CD14-positive monocyte (primary cell): ENCODE measurements around the gene SAMD3. TPM values are rescaled to one million over a fixed set of nuclear protein-coding genes. Genes with fewer than 3 reads are reported as not detected.

Source experiments
- DNase-seq, 3 donors: peaks; one replicate each; pipeline ENCODE4 v3.0.0-alpha.2; 2011 to 2022
- H2AFZ ChIP-seq: 2 replicates; pipeline ENCODE4 v1.6.0; 2012; ENCODE audit warnings: mild to moderate bottlenecking, low read depth, low read length, inconsistent platforms; ENCODE audit not compliant: insufficient read depth, poor library complexity, severe bottlenecking
- H3K27ac ChIP-seq, 2 donors: 1 replicate in 1 of 2; 2 replicates in 1 of 2; pipeline ENCODE4 v1.5.1; 2012 to 2013; ENCODE audit warnings: low read length in 2 of 2, control low read depth in 1 of 2, inconsistent platforms in 1 of 2, low read depth in 1 of 2, mild to moderate bottlenecking in 1 of 2
- H3K27me3 ChIP-seq, 2 donors: one replicate each; pipeline versions ENCODE4 v1.6.0 to v1.6.1; 2011 to 2013; ENCODE audit warnings: low read length in 2 of 2; ENCODE audit not compliant: control insufficient read depth in 2 of 2, insufficient read depth in 2 of 2
- H3K36me3 ChIP-seq, 2 donors: replicated peaks in 1 of 2; 1 replicate in 1 of 2; 2 replicates in 1 of 2; pipeline versions ENCODE4 v1.5.1 to v1.6.1; 2012 to 2013; ENCODE audit warnings: low read length in 2 of 2, control low read depth in 1 of 2, inconsistent platforms in 1 of 2, mild to moderate bottlenecking in 1 of 2; ENCODE audit not compliant: insufficient read depth in 2 of 2, control insufficient read depth in 1 of 2
- H3K4me1 ChIP-seq, 2 donors: 1 replicate in 1 of 2; 2 replicates in 1 of 2; pipeline versions ENCODE4 v1.5.1 to v1.6.1; 2012 to 2013; ENCODE audit warnings: low read length in 2 of 2, control low read depth in 1 of 2, inconsistent platforms in 1 of 2, mild to moderate bottlenecking in 1 of 2, moderate library complexity in 1 of 2; ENCODE audit not compliant: insufficient read depth in 2 of 2, control insufficient read depth in 1 of 2
- H3K4me2 ChIP-seq: replicated peaks from 2 replicates; pipeline ENCODE3; 2012; ENCODE audit warnings: low read length, moderate library complexity, mild to moderate bottlenecking; ENCODE audit not compliant: poor library complexity, severe bottlenecking; ENCODE audit errors: extremely low read depth
- H3K4me3 ChIP-seq, 3 experiments: fragments of 200-600 bp in 1 of 3; sonication (generic) in 1 of 3; replicated peaks in 1 of 3; 1 replicate in 2 of 3; 2 replicates in 1 of 3; pipeline ENCODE4 v1.5.1; 2011 to 2013; ENCODE audit warnings: low read length in 3 of 3, mild to moderate bottlenecking in 3 of 3, control low read depth in 2 of 3, low read depth in 2 of 3, inconsistent platforms in 1 of 3, moderate library complexity in 1 of 3
- H3K79me2 ChIP-seq: 2 replicates; pipeline ENCODE4 v1.6.0; 2012; ENCODE audit warnings: mild to moderate bottlenecking, control low read depth, inconsistent platforms, low read length, moderate library complexity; ENCODE audit not compliant: insufficient read depth
- H3K9ac ChIP-seq: 2 replicates; pipeline ENCODE4 v1.6.0; 2017; ENCODE audit warnings: low read length, mild to moderate bottlenecking; ENCODE audit not compliant: insufficient read depth, poor library complexity, severe bottlenecking
- H3K9me3 ChIP-seq, 2 donors: replicated peaks in 1 of 2; 1 replicate in 1 of 2; 2 replicates in 1 of 2; pipeline versions ENCODE4 v1.5.1 to v1.6.1; 2012 to 2013; ENCODE audit warnings: low read length in 2 of 2, control low read depth in 1 of 2; ENCODE audit not compliant: control insufficient read depth in 1 of 2, insufficient read depth in 1 of 2
- H4K20me1 ChIP-seq: 2 replicates; pipeline ENCODE4 v1.6.0; 2012; ENCODE audit warnings: mild to moderate bottlenecking, low read length, control low read depth, moderate library complexity; ENCODE audit not compliant: insufficient read depth
- H3K27ac Mint-ChIP-seq, 7 donors: one replicate each; pipeline ENCODE4 v1.8.0; 2020; ENCODE audit warnings: mild to moderate bottlenecking in 7 of 7, mixed read lengths in 7 of 7, moderate library complexity in 6 of 7, inconsistent platforms in 2 of 7
- H3K27me3 Mint-ChIP-seq, 3 donors: one replicate each; pipeline ENCODE4 v1.8.0; 2021 to 2022; ENCODE audit warnings: low read depth in 3 of 3, mild to moderate bottlenecking in 3 of 3, mixed read lengths in 3 of 3, moderate library complexity in 3 of 3, inconsistent platforms in 1 of 3
- H3K36me3 Mint-ChIP-seq, 2 donors: one replicate each; pipeline ENCODE4 v1.8.0; 2020; ENCODE audit warnings: mixed read lengths in 2 of 2, inconsistent platforms in 1 of 2, mild to moderate bottlenecking in 1 of 2
- H3K4me1 Mint-ChIP-seq: one replicate; pipeline ENCODE4 v1.8.0; 2020; ENCODE audit warnings: mild to moderate bottlenecking, mixed read lengths
- H3K4me3 Mint-ChIP-seq, 2 donors: one replicate each; pipeline ENCODE4 v1.8.0; 2020; ENCODE audit warnings: mild to moderate bottlenecking in 2 of 2, mixed read lengths in 2 of 2, moderate library complexity in 1 of 2
- H3K9me3 Mint-ChIP-seq, 7 donors: one replicate each; pipeline ENCODE4 v1.8.0; 2020 to 2022; ENCODE audit warnings: mixed read lengths in 7 of 7, mild to moderate bottlenecking in 6 of 7, moderate library complexity in 6 of 7, inconsistent platforms in 2 of 7
- WGBS: methylation state at CpG from one replicate; pipeline ENCODE4 v1.1.5; 2013; ENCODE audit warnings: missing lambda C conversion rate; ENCODE audit not compliant: insufficient coverage; 5-methylcytosine and 5-hydroxymethylcytosine counted together
- intact Hi-C, 2 donors: fragments of 100-400 bp; cut with micrococcal nuclease; formaldehyde crosslinking; loops; one replicate each; pipeline versions ENCODE4 v1.15.0 to v1.15.1; 2023
- polyA plus RNA-seq, 3 donors: library from polyadenylated mRNA; depleted of rRNA in 1 of 3; unstranded in 2 of 3; stranded (reverse) in 1 of 3; fragments of 300-500 nt in 2 of 3; fragments of >200 nt in 1 of 3; fragmentation: Illumina TruSeq in 2 of 3; gene quantifications; 1 replicate in 2 of 3; 2 replicates in 1 of 3; pipeline ENCODE4 v1.2.3, GENCODE V29; 2012 to 2021
- TF ChIP-seq, protein P1 (sequence below): fragments of 200-600 bp; IDR thresholded peaks from one replicate; pipeline ENCODE4 v1.8.0; 2022; ENCODE audit warnings: antibody characterized with exemption, mild to moderate bottlenecking

Gene SAMD3
- polyA plus RNA-seq, 3 donors = 0.33 to 0.49 TPM; not detected in 1

- Histone ChIP-seq H3K9me3 (peaks cover 0 to under 1% of the 10 kb centered on the region in 2 donors), H3K4me2 (no peak overlapping the region), H3K27me3 (no peaks in the 10 kb centered on the region), H3K4me1 (no peaks in the 10 kb centered on the region), H3K79me2 (no peaks in the 10 kb centered on the region), H3K9ac (no peak overlapping the region), H3K27ac (no peak overlapping the region), H3K4me3 (no peak overlapping the region), H4K20me1 (no peaks in the 10 kb centered on the region), H2AFZ (no peak overlapping the region), H3K36me3 (no peaks in the 10 kb centered on the region)
- Mint-ChIP-seq H3K4me1 (no peaks in the 10 kb centered on the region), H3K9me3 (no peaks in the 10 kb centered on the region), H3K4me3 (no peak overlapping the region), H3K27ac (no peak overlapping the region), H3K36me3 (no peaks in the 10 kb centered on the region), H3K27me3 (no peaks in the 10 kb centered on the region)
- TF ChIP-seq, protein P1, sequence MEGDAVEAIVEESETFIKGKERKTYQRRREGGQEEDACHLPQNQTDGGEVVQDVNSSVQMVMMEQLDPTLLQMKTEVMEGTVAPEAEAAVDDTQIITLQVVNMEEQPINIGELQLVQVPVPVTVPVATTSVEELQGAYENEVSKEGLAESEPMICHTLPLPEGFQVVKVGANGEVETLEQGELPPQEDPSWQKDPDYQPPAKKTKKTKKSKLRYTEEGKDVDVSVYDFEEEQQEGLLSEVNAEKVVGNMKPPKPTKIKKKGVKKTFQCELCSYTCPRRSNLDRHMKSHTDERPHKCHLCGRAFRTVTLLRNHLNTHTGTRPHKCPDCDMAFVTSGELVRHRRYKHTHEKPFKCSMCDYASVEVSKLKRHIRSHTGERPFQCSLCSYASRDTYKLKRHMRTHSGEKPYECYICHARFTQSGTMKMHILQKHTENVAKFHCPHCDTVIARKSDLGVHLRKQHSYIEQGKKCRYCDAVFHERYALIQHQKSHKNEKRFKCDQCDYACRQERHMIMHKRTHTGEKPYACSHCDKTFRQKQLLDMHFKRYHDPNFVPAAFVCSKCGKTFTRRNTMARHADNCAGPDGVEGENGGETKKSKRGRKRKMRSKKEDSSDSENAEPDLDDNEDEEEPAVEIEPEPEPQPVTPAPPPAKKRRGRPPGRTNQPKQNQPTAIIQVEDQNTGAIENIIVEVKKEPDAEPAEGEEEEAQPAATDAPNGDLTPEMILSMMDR = no peak
- DNase-seq = no peak
- 100% methylated on average over 2 of the region's 4 CpGs for WGBS
- intact Hi-C loops = no loop called here
Measured at GRCh38 chr6:130164251-130164650, 58.5 kb downstream of the SAMD3 start.

DNA sequence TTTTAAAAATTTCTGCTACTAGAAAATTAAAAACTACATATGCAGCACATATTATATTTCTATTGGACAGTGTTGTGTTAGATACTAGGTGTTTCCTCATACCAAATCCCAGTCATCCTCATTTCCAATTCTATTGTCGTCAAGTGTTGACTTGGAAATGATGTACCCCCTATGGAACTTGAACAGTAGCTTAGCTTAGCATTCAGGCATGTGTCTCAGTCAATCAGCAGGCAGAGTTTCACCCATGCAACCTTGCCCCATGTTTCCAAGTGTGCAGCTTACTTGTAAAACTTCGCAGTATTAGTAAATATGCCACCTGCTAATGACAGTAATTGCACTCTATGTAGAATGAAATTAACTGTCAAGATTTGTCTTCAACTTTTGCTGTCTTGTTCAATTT lies 59.5 kb downstream of the SAMD3 start:
- intact Hi-C loops = no loop called here
- Histone ChIP-seq H4K20me1 (no peaks in the 10 kb centered on the region), H3K9ac (no peak overlapping the region), H3K27ac (no peak overlapping the region), H3K4me2 (no peak overlapping the region), H3K27me3 (no peaks in the 10 kb centered on the region), H3K79me2 (no peaks in the 10 kb centered on the region), H2AFZ (no peak overlapping the region), H3K4me1 (no peaks in the 10 kb centered on the region), H3K9me3 (peaks cover 5 to 8% of the 10 kb centered on the region in 2 donors), H3K36me3 (no peaks in the 10 kb centered on the region), H3K4me3 (no peak overlapping the region)
- WGBS = 100% methylated on average over 1 of the region's 2 CpGs
- H3K36me3 Mint-ChIP-seq = no peaks in the 10 kb centered on the region
- H3K9me3 Mint-ChIP-seq = peaks cover 0 to 8% (median 5%) of the 10 kb centered on the region in 7 donors
- H3K27ac Mint-ChIP-seq = no peak overlapping the region
- no peak overlapping the region for H3K4me3 Mint-ChIP-seq
- no peaks in the 10 kb centered on the region for H3K27me3 Mint-ChIP-seq
- TF ChIP-seq, protein P1 = no peak
- no peak for DNase-seq
- no peaks in the 10 kb centered on the region for H3K4me1 Mint-ChIP-seq
